Mucosa of stomach (tissue), 1 donor: ENCODE data around the gene FNDC3B.

Experiments
- H3K27me3 ChIP-seq: one replicate; pipeline ENCODE4 v1.7.0; 2013; ENCODE audit warnings: mild to moderate bottlenecking, low read length; ENCODE audit not compliant: control insufficient read depth, insufficient read depth
- H3K36me3 ChIP-seq: one replicate; pipeline ENCODE4 v1.7.0; 2013; ENCODE audit warnings: low read length; ENCODE audit not compliant: control insufficient read depth, insufficient read depth
- H3K4me1 ChIP-seq: one replicate; pipeline ENCODE4 v1.7.0; 2013; ENCODE audit warnings: mild to moderate bottlenecking, low read length; ENCODE audit not compliant: control insufficient read depth, insufficient read depth
- H3K4me3 ChIP-seq: one replicate; pipeline ENCODE4 v1.7.0; 2013; ENCODE audit warnings: low read length
- H3K9ac ChIP-seq: one replicate; pipeline ENCODE4 v1.7.0; 2013; ENCODE audit warnings: mild to moderate bottlenecking, low read length, moderate library complexity
- H3K9me3 ChIP-seq: one replicate; pipeline ENCODE4 v1.7.0; 2013; ENCODE audit warnings: mild to moderate bottlenecking, low read length, moderate library complexity; ENCODE audit not compliant: control insufficient read depth
- donor health status: Pancreatic carcinoma.

Gene FNDC3B

DNA sequence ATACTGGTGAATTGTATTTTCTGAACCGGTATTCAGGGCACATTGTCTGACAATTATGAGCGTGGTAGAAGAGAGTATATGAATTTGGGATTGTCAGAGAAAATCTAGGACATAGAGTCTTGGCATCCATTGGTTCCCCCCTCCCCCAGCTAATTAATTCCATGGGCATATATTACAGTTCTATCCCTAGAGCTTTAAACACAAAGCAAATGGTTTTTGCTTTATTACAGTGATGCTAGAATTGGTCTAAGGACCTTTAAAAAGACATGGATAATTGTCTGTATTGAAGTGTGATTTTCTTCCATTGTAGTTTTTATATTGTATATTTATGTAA is 91.3 kb downstream of the FNDC3B start:
- no peak overlapping the region for H3K9ac ChIP-seq
- peaks cover 2% of the 10 kb centered on the region for H3K36me3 ChIP-seq
- H3K4me3 ChIP-seq, result no peak overlapping the region
- H3K27me3 ChIP-seq, result no peaks in the 10 kb centered on the region
- H3K4me1 ChIP-seq, result peaks cover 63% of the 10 kb centered on the region
- no peaks in the 10 kb centered on the region for H3K9me3 ChIP-seq

DNA sequence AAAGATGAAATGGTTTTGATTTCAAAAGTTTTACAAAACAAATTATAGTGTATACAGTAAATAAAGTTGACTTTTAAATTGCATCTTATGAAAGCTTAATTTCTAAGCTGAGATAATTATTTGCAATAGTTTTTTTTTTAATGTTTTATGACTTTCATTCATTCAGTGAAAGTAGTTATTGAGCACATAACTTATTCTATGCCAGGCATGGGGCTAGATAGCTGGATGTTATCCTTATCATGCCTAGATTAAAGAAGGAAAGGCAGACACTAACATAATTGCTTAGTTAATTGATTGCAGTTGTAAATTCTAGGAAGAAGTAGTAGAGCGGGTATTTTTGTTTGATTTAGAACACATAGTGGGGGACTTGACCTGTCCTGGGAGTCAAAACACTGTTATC is 92.4 kb downstream of the FNDC3B start:
- peaks cover 60% of the 10 kb centered on the region for H3K4me1 ChIP-seq
- no peaks in the 10 kb centered on the region for H3K9me3 ChIP-seq
- peaks cover 8% of the 10 kb centered on the region for H3K36me3 ChIP-seq
- no peak overlapping the region for H3K4me3 ChIP-seq
- no peak overlapping the region for H3K9ac ChIP-seq
- no peaks in the 10 kb centered on the region for H3K27me3 ChIP-seq

DNA sequence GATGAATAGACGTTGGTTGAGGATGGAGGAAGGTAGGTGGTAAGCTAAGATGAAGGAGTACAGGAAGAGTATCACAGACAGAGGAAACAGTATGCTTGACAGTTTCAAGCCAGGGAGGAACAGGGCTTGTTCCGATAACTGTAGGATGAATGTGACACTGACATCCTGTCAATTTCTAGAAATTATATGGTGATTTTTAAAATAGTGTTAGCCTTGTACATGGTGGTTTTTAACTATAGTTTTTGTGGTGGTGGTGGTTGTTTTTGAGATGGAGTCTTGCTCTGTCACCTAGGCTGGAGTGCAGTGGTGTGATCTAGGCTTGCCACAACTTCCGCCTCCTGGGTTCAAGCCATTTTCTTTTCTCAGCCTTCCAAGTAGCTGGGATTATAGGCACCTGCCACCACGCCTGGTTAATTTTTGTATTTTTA is 92.8 kb downstream of the FNDC3B start:
- Histone ChIP-seq H3K9ac (no peak overlapping the region), H3K9me3 (no peaks in the 10 kb centered on the region), H3K36me3 (peaks cover 8% of the 10 kb centered on the region), H3K27me3 (no peaks in the 10 kb centered on the region), H3K4me1 (peaks cover 60% of the 10 kb centered on the region), H3K4me3 (no peak overlapping the region)

DNA sequence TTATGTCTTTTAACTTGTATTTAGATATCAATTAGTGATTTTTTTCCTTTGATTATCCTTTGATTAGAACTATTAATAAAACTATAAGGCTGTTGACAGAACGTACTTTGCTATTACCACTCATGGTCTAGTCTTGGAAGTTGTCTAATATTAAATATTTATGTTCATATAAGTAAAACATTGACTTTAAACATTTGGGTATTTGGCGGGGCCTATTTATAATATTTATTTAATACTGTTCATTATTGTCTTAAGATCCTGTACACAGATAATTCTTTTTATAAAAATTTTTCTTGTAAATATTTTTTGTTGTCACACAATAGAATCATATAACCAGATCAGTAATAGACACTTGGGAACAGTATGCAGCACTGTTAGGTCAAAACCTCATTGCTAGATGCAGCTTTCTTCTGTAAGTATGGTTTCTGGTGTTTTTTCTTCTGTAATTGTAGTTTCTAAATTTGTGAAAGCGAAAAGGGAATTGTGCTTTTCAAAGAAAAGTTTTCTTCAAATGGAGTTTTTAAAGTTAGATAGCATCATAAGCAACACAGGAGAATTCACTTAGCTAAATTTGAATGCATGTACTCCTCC is 93.4 kb downstream of the FNDC3B start:
- no peak overlapping the region for H3K4me3 ChIP-seq
- no peaks in the 10 kb centered on the region for H3K27me3 ChIP-seq
- H3K4me1 ChIP-seq, result peaks cover 64% of the 10 kb centered on the region
- H3K9me3 ChIP-seq, result no peaks in the 10 kb centered on the region
- no peak overlapping the region for H3K9ac ChIP-seq
- H3K36me3 ChIP-seq, result peaks cover 8% of the 10 kb centered on the region

DNA sequence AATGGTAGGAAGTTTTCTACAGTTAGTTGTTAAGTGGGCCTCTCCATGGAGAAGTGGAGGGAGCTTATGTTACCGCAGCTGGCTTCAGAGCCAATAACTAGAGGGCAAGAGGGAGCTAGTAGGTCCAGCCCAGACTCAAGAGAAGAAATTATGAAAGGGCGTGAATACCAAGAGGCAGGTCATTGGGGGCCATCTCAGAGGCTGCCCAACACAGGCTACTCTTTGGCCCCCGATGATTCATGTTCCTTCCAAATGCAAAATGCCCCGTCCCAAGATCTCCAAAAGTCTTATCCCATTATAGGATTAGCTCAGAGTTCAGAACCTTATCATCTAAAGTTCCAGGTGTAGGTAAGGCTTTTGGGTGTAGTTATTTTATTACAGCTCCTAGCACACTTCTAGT is 94.5 kb downstream of the FNDC3B start:
- H3K9me3 ChIP-seq, result no peaks in the 10 kb centered on the region
- no peaks in the 10 kb centered on the region for H3K27me3 ChIP-seq
- peaks cover 8% of the 10 kb centered on the region for H3K36me3 ChIP-seq
- no peak overlapping the region for H3K9ac ChIP-seq
- H3K4me1 ChIP-seq, result peaks cover 63% of the 10 kb centered on the region
- no peak overlapping the region for H3K4me3 ChIP-seq

DNA sequence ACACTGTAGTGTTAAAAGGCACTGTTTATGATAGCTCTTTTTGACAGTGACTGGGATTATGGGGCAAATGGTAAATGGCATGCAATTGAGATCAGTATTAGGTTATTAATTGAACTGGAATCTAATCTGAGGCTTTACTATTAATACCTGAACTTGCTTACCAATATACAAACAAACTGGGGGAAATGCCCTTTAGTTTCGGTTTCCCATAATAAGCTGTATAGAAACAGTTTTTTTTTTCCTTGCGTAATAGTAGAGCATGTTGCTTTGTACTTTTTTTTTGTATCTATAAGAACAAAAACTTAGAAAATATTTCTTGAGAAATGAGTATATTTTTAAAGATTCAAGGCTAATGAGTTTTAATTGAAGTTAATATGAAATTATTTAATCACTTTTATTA is 95.0 kb downstream of the FNDC3B start:
- H3K4me3 ChIP-seq, result no peak overlapping the region
- H3K4me1 ChIP-seq, result peaks cover 63% of the 10 kb centered on the region

DNA sequence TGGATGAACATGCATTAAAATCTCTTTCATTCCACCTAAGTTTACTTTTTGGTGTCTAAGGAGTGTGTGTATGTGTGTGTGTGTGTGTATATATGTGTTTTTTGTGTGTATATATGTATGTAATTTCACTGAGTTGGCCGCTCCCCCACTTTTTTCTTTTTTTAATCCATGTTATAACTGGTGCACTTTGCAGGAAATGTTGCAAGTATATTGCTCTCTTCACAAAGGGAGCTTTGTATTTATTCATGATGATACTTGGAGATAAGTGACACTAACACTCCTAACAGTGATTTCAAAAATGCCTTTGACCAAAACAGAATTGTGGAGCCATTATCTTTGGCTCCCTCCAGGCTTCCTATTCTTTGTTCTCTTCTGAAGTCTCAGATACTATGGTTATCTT is 95.8 kb downstream of the FNDC3B start:
- no peak overlapping the region for H3K9ac ChIP-seq
- peaks cover 63% of the 10 kb centered on the region for H3K4me1 ChIP-seq
- no peaks in the 10 kb centered on the region for H3K27me3 ChIP-seq
- no peak overlapping the region for H3K4me3 ChIP-seq
- peaks cover 8% of the 10 kb centered on the region for H3K36me3 ChIP-seq
- no peaks in the 10 kb centered on the region for H3K9me3 ChIP-seq

More for the DNA sequence above, 95.0 kb downstream of the FNDC3B start:
- Histone ChIP-seq H3K9ac (no peak overlapping the region), H3K9me3 (no peaks in the 10 kb centered on the region), H3K36me3 (peaks cover 8% of the 10 kb centered on the region), H3K27me3 (no peaks in the 10 kb centered on the region)

DNA sequence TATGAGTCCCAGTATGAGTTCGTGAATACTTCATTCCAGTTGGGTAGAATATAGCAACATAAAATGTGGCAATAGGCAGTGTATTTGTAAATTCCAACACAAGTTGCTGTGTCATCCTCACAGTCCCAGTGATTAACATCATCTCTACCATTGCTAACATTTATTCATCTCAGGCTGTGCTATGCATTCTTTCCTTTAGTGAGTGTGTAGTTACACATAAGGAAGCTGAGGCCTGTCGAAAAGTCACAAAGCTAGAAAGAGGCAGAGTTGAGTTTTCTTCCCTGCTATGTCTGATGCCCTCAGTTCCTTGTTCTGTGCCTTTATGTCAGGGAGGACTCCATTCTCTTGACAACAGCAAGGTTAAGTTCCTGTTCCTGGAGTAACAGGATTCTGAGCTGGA is 96.4 kb downstream of the FNDC3B start:
- Histone ChIP-seq H3K4me3 (no peak overlapping the region), H3K9me3 (no peaks in the 10 kb centered on the region), H3K27me3 (no peaks in the 10 kb centered on the region), H3K36me3 (peaks cover 8% of the 10 kb centered on the region), H3K9ac (peak overlapping the region; percentile 2), H3K4me1 (peaks cover 65% of the 10 kb centered on the region)

DNA sequence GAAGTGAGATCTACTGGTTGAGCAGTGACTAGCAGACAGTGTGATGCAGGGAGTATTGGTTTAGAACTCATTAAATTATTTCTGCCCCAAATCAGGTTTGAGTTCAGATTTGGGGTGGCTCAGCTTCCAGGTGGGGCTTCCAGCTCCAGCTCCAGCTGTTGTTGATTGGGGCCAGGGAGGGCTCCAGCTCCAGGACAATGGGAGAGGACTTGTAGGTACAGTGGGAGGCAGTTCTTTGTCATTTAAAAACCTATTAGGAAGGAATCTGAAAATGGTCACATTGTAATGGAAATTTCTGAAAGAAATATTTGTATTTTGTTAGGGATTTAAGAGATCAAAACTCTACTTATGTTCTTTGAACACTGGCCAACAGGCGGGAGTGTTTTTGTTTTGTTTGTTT is 97.0 kb downstream of the FNDC3B start:
- Histone ChIP-seq H3K36me3 (peaks cover 8% of the 10 kb centered on the region), H3K9ac (no peak overlapping the region), H3K4me3 (no peak overlapping the region), H3K4me1 (peaks cover 70% of the 10 kb centered on the region), H3K27me3 (no peaks in the 10 kb centered on the region), H3K9me3 (no peaks in the 10 kb centered on the region)

DNA sequence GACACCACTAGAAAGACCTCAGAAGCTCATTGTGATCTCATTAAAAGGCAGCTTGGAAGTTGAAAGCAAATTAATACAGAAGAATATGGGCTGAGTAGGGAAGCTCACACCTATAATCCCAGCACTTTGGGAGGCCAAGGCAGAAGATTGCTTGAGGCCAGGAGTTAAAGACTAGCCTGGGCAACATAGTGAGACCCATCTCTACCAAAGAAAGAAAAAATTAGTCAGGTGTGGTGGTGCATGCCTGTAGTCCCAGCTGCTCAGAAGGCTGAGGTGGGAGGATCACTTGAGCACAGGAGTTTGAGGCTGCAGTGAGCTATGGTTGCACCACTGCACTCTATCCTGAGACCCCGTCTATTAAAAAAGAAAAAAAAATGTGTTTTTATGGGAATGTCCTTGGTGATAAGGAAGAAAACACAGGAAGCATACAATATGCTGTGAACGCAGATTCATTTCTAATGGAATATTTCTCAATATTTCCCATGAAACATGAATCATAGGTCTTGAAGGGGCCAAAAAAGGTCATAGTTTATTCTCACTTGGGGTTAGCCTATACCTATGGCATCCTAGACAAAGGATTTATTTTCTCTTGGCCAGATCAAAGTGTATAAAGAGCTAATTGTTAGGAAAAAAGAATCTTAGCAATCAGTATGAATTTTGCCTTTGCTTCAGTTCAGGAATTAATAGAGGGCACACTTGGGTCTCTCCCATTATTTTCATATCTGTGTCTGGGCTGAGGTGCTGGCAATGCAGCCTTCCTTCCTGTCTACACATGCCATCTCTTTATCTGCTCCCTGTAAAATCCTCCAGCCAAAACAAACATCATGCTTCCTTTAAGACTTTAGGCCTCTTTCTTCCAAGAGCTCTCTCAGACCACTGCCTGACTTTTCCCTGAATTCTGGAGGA is 98.2 kb downstream of the FNDC3B start:
- Histone ChIP-seq H3K36me3 (peaks cover 8% of the 10 kb centered on the region), H3K4me1 (peaks cover 82% of the 10 kb centered on the region), H3K9ac (no peak overlapping the region), H3K9me3 (no peaks in the 10 kb centered on the region), H3K4me3 (no peak overlapping the region), H3K27me3 (no peaks in the 10 kb centered on the region)

DNA sequence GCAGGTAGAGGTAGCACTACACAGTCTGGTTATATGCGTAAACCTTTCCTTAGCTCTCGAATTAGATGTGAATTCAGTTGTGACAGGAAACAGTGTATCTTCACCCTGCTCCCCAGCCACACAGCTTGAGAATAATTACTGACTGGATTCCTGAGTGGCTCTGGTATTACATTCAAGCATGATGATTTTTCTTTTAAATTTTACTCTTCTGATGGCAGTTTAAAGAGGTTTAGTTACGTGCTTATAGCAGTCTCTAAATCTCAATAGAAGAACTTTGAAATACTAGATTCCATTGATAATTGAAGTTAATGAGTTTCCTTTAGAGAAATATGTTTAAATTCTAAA is 98.8 kb downstream of the FNDC3B start:
- H3K36me3 ChIP-seq, result peaks cover 8% of the 10 kb centered on the region
- H3K4me1 ChIP-seq, result peaks cover 86% of the 10 kb centered on the region
- H3K9ac ChIP-seq, result no peak overlapping the region
- H3K9me3 ChIP-seq, result no peaks in the 10 kb centered on the region
- no peak overlapping the region for H3K4me3 ChIP-seq
- no peaks in the 10 kb centered on the region for H3K27me3 ChIP-seq

DNA sequence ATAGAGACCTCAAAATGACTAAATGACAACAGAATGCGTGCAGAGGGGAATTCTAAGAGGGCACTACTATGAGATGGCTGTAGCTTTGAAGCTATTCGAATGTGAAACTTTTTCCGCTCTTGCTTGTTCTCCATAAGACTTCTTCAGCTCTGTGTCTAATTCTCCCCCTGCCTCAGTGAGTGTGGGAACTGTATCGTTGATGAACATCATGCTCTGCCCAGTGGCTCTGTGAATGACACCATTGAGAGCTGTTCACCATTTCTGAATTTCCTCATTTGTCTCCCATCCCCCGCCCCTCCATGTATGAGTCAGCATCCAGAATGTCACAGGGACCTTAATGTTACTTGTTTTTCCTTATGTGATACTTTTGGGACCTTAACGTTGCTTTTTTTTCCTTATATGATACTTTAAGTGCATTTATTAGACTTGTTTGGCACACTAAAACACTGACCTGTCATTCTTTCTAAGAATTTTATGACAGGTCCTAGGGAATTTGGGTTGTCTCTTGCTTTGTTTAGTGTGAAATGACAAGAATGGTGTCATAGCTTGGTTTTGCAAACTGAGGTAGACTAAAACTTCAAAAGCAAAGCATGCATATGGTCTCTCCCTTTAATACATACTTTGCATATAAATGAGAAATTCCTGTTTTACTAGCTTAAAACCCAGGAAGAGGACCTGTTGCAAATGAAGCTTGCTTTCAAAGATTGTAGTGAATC is 99.6 kb downstream of the FNDC3B start:
- H3K36me3 ChIP-seq, result peaks cover 8% of the 10 kb centered on the region
- peaks cover 78% of the 10 kb centered on the region for H3K4me1 ChIP-seq

More for the DNA sequence above, 99.6 kb downstream of the FNDC3B start:
- no peaks in the 10 kb centered on the region for H3K9me3 ChIP-seq
- no peak overlapping the region for H3K9ac ChIP-seq
- H3K4me3 ChIP-seq, result no peak overlapping the region
- H3K27me3 ChIP-seq, result no peaks in the 10 kb centered on the region
